Activated CD4-positive, alpha-beta T cell treated with anti-CD3 and anti-CD28 coated beads for 48 hours (primary cell): ENCODE results near the gene GDF10.

Experiments used
- DNase-seq: peaks from one replicate; pipeline ENCODE4 v3.0.0-alpha.2; 2020

GDF10 gene

DNA sequence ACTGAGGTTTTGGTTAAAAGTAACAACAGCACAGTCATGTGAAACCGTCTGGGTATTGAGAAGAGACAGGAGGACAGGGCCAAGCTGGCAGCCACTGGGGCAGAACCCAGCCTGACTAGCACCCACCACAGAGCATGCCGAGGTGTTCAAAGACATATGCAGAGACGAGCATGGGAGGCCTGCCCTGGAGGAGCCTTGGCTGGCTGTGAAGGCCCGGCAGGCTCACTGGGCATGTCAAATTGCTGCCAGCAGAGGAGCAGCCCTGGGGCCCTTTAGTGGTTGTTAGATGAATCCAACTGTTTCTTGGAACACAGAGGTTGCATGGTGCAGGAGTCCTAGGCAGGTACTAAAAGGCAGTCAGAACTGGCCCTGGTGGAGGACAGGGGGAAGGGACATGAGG, 17.3 kb downstream of the GDF10 start:
- DNase-seq, result no peak

DNA sequence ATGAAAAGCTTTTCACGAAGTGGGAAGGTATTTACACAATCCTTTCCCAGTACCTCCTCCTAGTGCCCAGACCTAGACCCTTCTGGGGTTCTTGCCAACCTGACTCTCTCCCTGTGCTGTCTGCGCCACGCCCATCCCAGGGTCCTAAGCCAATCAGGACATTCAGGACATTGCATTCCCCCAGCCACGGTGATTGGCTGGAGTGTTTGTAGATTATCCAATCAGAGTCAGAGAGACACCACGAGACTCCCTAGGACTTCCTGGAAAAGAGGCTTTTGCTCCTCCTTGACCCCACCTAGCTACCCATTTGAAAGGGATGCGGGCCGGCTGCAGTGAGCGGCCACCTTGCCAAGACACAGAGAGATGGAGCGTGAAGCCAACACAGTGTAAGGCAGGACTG, 18.7 kb downstream of the GDF10 start:
- DNase-seq, result no peak

DNA sequence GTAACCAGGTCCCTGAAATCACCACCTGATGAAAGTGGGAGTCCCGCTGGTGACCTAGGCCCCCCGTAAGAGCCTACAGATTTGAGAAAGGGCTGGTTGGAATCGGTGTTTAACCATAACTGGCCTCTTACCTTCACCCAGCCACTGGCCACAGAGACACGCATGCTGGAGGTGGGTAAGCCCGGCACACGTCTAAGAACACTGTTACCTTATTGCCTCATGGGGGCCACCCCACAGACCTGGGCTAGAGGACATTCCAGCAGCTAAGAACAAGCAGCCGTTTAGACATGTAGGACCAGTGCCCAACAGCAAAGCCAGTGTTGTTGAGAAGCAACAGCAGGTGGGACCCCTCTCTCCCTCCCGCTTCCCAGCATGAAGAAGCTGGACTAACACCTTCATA, 19.8 kb downstream of the GDF10 start:
- no peak for DNase-seq

DNA sequence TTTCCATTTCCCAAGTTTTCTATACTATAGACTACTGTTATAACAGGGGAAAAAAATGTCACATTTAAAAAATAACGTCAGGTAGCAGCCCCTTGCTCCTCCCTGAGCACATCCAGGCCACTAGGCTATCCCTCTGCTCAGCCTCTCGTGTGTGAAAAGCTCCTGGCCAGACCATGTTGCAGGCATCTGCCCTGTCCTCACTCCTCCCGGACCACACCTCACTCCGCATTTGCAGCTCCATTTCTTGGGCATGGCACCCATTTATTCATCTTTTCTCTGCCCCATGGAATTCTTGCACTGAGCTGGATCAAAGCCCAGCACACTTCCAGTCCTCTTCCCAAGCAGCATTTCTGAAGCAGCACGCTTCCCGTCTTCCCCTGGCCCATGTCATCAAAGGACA, 20.8 kb downstream of the GDF10 start:
- no peak for DNase-seq

DNA sequence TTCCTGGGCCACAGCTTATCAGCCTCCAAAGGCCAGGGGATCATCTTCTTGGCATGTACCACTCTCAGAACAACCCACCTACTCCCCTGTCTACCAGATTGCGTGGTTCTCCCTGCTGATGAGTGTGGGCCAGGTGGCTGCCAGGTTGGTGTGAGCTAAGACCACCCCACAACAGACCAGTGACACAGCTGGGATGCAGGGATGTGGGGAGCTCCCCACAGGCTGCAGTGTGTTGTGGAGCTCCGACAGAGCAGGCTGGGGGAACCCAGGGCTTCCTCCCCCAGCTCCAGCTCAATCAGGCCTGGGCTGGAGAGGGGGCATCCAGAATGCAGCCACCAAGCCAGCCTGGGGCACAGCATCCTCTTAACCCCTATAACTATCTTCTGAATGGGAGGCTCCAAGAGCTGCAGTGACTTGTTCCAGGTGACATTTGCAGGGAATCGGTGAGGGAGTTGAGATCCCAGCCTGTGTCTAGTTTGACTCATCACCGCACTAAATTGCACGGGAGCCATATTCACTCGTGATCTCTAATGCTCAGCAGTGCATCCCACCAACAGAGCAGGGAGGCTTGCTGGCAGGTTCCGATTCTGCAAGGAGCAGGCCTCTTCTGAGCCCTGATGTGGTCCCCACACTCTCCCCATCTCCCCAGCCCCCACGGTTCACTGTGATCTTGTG, 21.7 kb downstream of the GDF10 start:
- DNase-seq, result no peak

DNA sequence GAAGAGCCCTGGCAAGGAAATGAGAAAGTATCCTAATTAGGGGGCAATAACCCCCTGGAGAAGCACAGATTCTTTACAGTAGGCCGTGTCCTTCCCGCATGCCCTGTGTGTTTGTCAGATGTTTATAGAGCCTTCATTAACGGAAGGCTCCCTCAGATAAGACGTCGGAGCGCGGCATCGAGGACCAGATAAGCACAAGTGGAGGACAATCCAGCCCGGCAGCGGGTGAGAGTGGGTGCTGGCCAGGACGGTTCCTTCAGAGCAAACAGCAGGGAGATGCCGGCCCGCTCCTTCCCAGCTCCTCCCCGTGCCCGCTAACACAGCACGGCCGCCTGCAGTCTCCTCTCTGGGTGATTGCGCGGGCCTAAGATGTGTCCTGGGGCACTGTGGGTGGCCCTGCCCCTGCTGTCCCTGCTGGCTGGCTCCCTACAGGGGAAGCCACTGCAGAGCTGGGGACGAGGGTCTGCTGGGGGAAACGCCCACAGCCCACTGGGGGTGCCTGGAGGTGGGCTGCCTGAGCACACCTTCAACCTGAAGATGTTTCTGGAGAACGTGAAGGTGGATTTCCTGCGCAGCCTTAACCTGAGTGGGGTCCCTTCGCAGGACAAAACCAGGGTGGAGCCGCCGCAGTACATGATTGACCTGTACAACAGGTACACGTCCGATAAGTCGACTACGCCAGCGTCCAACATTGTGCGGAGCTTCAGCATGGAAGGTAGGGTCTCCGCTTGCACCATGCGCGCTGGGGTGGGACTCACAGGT, 22.5 kb downstream of the GDF10 start, which contains the start of gene GDF2:
GDF2 (plus strand) TSS at position 155 of the 762 bp plus-strand sequence; CDS start at position 370, 215 bp downstream.
- DNase-seq, result no peak

DNA sequence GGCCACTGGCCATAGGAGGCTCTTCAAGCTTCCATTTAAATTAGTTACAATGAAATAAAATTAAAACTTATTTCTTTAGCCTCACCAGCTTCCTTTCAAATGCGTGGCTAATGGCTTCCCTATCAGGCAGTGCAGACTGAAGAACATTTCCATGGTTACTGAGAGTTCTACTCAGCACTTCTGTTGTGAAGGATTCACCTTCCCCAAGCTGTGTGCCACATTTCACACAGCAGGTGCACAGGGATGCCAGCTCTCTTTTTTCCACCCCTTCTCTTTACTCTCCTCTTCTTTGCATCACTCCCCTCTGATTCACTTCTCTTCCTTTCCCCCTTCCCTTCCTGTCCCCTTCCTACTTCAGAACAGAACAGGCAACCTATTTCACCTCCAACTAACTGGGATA, 23.1 kb downstream of the GDF10 start:
- DNase-seq, result no peak

DNA sequence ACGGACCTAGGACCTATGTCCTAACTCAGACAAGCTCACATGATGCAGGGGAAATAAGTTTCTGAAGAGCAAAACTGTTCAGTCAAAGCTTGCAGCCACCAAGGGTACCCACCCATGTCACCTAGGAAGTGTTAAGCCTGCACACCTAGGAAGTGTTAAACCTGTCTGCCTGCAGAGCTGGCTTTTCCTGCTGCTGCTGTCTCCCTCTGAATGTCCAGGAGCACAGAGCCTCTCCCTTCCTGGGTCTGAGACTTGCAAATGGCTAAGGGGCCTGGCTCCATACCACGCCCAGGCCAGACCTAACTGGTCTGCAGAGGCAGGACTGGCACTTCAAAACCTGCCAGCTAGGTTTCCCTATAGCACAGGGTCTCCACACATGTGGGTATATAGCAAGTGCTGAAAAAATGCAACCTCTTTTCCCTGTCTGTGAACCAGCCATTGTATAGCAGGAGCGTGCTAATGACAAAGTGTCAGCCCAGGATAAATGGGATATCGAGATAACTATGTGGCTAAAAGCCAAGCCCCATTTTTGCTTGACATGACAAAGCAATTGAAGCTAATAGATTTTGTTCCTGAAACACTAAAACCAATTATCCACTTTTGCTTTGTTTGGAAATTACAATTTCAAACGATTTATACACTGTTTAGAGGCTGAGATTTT, 23.8 kb downstream of the GDF10 start:
- no peak for DNase-seq

DNA sequence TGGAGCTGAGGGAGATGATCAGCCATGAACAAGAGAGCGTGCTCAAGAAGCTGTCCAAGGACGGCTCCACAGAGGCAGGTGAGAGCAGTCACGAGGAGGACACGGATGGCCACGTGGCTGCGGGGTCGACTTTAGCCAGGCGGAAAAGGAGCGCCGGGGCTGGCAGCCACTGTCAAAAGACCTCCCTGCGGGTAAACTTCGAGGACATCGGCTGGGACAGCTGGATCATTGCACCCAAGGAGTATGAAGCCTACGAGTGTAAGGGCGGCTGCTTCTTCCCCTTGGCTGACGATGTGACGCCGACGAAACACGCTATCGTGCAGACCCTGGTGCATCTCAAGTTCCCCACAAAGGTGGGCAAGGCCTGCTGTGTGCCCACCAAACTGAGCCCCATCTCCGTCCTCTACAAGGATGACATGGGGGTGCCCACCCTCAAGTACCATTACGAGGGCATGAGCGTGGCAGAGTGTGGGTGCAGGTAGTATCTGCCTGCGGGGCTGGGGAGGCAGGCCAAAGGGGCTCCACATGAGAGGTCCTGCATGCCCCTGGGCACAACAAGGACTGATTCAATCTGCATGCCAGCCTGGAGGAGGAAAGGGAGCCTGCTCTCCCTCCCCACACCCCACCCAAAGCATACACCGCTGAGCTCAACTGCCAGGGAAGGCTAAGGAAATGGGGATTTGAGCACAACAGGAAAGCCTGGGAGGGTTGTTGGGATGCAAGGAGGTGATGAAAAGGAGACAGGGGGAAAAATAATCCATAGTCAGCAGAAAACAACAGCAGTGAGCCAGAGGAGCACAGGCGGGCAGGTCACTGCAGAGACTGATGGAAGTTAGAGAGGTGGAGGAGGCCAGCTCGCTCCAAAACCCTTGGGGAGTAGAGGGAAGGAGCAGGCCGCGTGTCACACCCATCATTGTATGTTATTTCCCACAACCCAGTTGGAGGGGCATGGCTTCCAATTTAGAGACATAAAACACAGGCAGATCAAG, 25.6 kb downstream of the GDF10 start:
- no peak for DNase-seq

DNA sequence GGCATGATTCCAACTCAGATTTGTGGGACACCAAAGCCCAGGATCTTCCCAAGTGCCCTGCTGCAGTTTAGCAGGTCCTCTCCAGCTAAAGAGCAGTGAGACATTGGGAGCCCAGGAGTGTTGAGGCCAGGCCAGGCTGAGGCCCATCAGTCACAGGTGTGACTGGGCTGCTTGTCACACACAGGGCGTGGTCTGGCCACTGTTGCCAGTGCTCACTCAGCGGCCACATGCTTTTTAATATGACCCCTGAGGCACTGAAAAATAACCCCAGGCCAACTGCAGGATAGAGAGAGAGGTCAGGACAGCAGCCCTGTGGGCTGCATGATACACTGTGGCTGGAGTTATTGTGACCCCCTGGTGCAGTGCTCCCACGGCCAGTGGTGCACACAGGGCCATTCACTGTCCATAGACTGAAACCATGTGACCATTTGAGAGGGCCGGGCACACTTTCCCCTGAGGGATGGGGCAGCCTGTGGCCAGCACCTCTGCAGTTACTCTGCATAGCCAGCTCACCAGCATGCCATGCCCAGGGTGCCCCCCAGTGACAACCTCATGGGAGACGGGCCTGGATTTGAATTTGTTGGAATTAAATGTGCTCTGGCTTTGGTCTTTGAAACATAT, 26.4 kb downstream of the GDF10 start:
- no peak for DNase-seq

DNA sequence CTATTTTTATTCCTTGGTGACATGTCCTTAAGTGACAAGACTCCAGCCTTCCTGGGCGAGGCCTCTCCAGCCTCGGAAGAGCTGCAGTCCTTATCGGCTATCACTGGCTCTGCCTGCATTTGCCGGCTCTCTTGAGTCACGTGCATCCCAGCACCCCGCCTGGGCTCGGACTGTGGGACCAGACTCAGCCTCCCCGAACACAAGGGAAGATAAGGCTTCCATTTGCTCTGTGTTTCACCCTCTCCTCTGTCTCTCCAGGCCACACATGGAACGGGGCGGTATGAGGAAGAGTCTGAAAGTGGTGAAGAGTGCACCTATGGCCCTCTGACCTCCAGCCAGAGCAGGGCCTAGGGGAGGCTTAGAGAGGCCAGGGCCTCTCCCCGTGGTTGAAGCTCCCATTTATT, 26.9 kb downstream of the GDF10 start:
- no peak for DNase-seq

DNA sequence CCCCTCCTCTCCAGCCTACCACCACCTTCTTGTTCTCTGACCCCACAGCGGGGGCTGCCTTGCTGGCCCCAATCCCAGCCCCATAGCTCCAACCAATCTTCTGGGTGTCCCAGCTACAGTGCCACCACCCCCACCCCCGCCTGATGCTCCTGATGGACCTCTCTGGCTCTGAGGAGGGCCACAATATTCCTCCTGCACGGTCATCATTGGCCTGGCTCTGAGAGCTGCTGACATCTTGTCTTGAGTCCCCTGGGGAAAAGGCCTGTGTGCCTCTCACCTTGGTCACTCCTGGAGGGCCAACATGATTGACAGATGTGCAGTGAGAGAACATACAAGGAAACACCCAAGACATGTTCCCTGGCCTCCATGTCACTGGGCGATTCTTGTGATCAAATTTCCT, 29.9 kb downstream of the GDF10 start:
- DNase-seq, result no peak

DNA sequence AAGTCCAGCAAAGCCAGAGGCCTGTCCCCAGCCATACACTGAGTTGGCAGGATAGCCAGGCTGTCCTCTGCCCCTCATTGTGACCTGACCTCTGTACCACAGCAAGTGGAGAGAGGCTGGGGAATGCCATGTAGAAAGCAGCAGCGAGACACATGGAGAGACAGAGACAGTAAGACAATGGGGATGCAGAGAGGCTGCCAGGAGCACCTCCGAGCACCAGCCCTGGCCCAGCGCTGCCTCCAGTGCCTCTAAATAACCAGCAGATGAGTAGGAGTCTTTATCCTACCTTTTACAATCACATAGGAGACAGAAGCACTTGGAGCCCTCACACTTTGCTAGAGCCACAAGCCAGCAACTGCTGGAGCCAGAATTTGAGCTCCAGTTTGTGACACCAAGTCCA, 30.4 kb downstream of the GDF10 start:
- no peak for DNase-seq

DNA sequence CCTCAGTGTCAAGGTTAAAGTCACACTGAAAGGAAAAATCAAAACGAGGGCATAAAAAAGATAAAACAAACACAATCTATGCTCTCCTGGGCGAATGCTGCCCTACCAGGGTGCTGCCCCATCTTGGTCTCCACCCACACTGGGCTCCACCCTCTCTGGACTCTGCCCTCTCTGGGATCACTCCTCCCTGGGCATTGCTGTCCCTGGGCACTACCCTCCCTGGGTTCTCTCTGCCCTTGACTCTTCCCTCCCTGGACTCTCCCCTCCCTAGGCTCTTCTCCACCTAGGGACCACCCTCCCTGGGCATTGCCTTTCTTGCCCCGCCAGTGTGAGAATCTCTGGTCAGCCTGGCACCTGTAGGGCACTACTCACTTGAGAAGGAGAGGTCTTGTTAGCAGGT, 30.8 kb downstream of the GDF10 start:
- DNase-seq, result no peak

DNA sequence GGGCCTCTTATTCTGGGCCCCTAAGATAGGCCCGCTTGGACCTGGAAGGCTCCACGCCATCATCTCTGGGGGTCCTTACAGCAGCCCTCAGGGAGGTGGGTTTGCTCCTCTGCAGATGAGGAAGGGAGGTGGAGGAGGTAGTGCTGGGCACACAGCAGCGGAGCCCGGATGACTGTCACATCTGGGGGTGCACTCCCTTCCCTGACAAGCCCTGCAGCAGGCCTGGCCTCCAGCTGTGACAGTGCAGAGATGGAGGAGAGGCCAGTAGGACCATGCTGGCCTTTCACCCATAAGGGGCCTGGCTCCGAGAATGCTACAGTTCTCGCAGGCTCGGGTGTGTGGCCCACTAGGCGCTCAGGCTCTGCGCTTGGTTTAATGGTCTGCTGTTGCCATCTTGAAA, 31.5 kb downstream of the GDF10 start:
- DNase-seq, result no peak

DNA sequence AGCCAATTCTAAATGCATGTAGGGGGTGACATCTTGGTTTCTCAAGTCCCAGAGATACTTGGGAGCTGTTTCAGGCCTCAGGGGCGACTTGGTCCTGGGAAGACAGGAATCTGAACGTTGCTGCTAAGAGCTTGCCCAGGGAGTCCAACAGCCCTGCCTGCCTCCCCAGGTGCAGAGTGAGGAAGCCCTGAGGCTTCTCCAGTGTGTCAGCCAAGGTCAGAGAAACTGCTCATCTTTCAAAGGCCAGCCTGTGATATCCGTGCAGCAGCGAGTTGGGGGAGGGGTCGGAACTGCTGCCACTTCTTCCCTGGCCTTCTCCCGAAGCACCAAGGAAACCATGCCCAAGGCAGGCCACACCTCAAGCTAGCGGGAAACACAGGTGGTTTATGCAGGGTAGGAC, 32.0 kb downstream of the GDF10 start:
- no peak for DNase-seq

DNA sequence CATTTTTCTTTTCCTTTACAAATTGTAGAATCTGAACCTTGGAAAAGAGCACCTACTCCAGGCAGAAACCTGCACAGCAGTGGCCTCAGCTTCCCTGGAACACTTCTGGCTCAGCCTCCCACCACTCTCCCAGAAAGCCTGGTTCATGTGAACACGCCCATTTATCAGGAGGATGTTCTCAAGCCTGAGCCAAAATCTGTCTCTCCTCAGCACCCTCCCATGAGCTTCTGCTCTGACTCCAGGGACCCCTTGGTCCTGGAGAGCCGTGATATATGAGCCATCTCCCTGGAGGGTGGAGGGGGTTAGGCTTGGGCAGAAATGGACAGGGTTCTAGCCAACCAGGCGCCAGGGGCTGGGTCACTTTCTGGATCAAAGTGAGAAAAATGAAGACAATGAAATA, 32.4 kb downstream of the GDF10 start:
- no peak for DNase-seq

DNA sequence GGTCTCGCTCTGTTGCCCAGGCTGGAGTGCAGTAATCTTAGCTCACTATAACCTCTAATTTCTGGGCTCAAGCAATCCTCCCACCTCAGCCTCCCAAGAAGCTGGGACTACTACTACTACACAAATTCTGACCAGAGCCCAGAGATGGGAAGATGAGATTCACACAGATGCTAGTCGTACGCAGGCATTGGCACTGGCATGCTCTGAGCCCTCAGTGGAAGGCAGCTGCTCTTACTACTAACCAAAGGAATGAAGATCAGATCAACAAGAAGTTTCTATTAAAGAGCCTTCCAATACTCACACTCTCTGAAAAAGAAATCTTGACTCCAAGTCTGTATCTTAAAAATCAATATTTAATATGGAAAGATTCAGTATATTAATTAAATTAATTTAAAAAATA, 32.9 kb downstream of the GDF10 start:
- no peak for DNase-seq

DNA sequence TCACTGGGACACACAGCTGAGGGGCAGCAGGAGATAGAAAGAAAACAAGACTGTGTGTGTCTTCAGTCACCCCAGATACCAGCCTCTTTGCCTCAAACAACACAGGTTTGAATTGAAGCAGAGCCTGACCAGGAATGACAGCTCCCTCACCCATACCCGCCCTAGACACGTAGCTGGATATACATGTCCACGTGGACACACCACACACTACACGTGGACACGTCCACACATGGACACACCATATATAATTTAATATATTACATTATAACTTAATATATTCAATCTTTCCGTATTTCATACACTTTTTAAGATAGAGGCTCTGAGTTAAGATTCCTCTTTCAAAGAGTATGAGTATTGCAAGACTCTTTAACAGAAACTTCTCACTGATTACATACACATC, 33.5 kb downstream of the GDF10 start:
- DNase-seq, result no peak

DNA sequence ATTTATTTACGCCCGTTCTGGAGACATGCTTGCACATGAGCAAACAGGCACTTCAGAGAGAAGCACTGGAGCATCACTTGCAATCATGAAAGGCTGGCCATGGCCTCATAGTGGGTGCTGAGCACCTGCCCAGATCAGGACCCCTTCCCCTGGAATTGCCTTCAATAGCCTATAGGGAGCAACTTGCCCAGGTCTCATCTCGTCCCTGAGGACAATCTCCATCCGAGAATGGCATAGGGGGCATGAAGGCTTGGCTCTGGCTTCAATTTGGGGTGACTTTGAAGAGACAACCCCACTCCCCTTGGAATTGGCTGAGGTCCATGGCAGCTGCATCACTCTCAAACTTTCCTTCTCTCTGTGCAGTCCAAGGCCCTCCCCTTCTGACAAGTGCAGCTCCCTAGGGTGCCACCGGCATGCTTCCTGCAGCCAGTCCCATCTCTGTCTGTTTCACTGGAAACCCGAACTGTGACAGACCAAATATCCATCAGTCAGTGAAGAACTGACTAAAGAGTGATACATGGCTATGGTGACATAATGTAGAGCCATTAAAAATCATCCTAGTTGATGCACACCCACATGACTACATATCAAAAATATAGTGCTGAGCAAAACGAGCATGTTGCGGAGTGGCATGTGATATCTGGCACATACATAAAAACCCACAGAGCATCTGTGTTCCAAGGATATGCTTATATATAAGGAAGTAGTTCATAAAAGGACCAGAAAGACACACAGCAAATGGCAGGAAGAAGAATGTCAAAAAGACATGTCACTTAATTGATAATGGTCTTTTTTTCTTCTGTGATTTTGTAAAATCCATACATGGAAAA, 34.7 kb downstream of the GDF10 start:
- DNase-seq, result no peak

DNA sequence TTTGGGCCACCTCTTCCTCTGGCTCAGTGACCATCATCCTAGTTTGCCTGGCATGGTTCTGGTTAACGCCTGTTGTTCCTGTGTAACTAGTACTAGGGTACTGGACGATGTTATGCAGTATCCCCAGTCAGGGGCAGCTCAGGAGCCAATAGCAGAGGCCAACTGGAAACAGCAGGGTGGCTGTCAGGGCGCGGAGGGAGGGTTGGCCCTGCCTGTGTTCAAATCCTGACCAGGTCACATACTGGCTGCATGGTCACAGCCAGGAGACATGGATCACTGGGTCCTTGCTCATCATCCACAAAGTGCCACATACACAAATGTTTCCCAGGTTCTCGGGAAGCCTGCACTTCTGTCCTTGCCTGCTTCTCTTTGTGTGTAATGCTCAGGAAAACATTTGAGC, 35.9 kb downstream of the GDF10 start:
- no peak for DNase-seq
